H1 (cell line): ENCODE measurements around the gene CYP11A1. TPM values are rescaled to one million over a fixed set of nuclear protein-coding genes. Genes with fewer than 3 reads are reported as not detected.

Experiments
- CTCF ChIA-PET: fragments of 300-600 bp; sonication (Branson Sonifier 250); formaldehyde crosslinking; loops from one replicate; lab custom pipeline; 2021; ENCODE audit not compliant: partially characterized antibody; lab: Charles Lee
- POLR2A ChIA-PET: fragments of 300-600 bp; sonication (Branson Sonifier 250); formaldehyde crosslinking; loops from one replicate; lab custom pipeline; 2021; ENCODE audit warnings: inconsistent platforms; ENCODE audit not compliant: partially characterized antibody; lab: Charles Lee
- DNase-seq, 2 experiments: peaks; one replicate each; pipeline versions ENCODE4 v3.0.0 to v3.0.0-alpha.2; 2010 to 2022; ENCODE audit warnings: low spot score in 2 of 2, low read depth in 1 of 2, mixed read lengths in 1 of 2
- FAIRE-seq: peaks from 2 replicates; lab custom pipeline; 2011; peaks lifted over from hg19 to GRCh38; lab: Jason Lieb, UNC
- H2AFZ ChIP-seq: 2 replicates; pipeline ENCODE4 v1.8.1; 2012; ENCODE audit warnings: low read length, inconsistent platforms
- H2AK5ac ChIP-seq: 2 replicates; pipeline ENCODE4 v1.6.1; 2013; ENCODE audit warnings: low read depth, low read length
- H2BK120ac ChIP-seq: replicated peaks from 2 replicates; pipeline ENCODE3; 2013; ENCODE audit warnings: low read depth, low read length, inconsistent platforms
- H2BK12ac ChIP-seq: 2 replicates; pipeline ENCODE4 v1.6.1; 2013; ENCODE audit warnings: low read depth, low read length
- H2BK15ac ChIP-seq: 2 replicates; pipeline ENCODE4 v1.6.1; 2013; ENCODE audit warnings: low read length
- H2BK20ac ChIP-seq: 2 replicates; pipeline ENCODE4 v1.6.1; 2013; ENCODE audit warnings: low read length
- H2BK5ac ChIP-seq: 2 replicates; pipeline ENCODE4 v1.6.1; 2013; ENCODE audit warnings: low read depth, low read length
- H3K14ac ChIP-seq: 2 replicates; pipeline ENCODE4 v1.6.1; 2013; ENCODE audit warnings: inconsistent platforms; ENCODE audit not compliant: insufficient read length
- H3K18ac ChIP-seq: 2 replicates; pipeline ENCODE4 v1.6.1; 2013; ENCODE audit warnings: low read length; ENCODE audit errors: extremely low read depth
- H3K23ac ChIP-seq: 2 replicates; pipeline ENCODE4 v1.6.1; 2013; ENCODE audit warnings: inconsistent platforms; ENCODE audit not compliant: insufficient read length
- H3K23me2 ChIP-seq: 2 replicates; pipeline ENCODE4 v1.6.1; 2013; ENCODE audit warnings: low read depth, low read length
- H3K27ac ChIP-seq: 2 replicates; pipeline ENCODE4 v1.6.1; 2011; ENCODE audit warnings: low read depth, low read length, inconsistent platforms
- H3K27me3 ChIP-seq, 4 experiments: replicated peaks in 1 of 4; 1 replicate in 1 of 4; 2 replicates in 3 of 4; pipeline versions ENCODE4 v1.6.1 to v1.8.1; 2011 to 2013; ENCODE audit warnings: low read length in 3 of 4, mild to moderate bottlenecking in 3 of 4, inconsistent platforms in 2 of 4, mixed read lengths in 2 of 4, moderate library complexity in 1 of 4; ENCODE audit not compliant: control insufficient read depth in 3 of 4, insufficient read depth in 3 of 4; ENCODE audit errors: extremely low read depth in 1 of 4
- H3K36me3 ChIP-seq, 4 experiments: 2 replicates each; pipeline versions ENCODE4 v1.6.1 to v1.8.1; 2011 to 2013; ENCODE audit warnings: mild to moderate bottlenecking in 4 of 4, low read length in 3 of 4, moderate library complexity in 2 of 4, control low read depth in 1 of 4, inconsistent platforms in 1 of 4; ENCODE audit not compliant: insufficient read depth in 4 of 4, control insufficient read depth in 2 of 4
- H3K4ac ChIP-seq: replicated peaks from 2 replicates; pipeline ENCODE3; 2013; ENCODE audit warnings: low read length, low read depth, mixed read lengths, inconsistent platforms; ENCODE audit not compliant: insufficient read length
- H3K4me1 ChIP-seq, 4 experiments: replicated peaks in 1 of 4; 1 replicate in 1 of 4; 2 replicates in 3 of 4; pipeline versions ENCODE4 v1.6.1 to v1.8.1; 2011 to 2013; ENCODE audit warnings: low read length in 3 of 4, inconsistent platforms in 2 of 4, mixed read lengths in 1 of 4; ENCODE audit not compliant: insufficient read depth in 4 of 4, control insufficient read depth in 3 of 4
- H3K4me2 ChIP-seq, 2 experiments: 2 replicates each; pipeline versions ENCODE4 v1.6.1 to v1.8.1; 2011 to 2013; ENCODE audit warnings: low read depth in 2 of 2, low read length in 2 of 2, control low read depth in 1 of 2, inconsistent platforms in 1 of 2, mild to moderate bottlenecking in 1 of 2; ENCODE audit not compliant: insufficient read depth in 1 of 2
- H3K4me3 ChIP-seq, 4 experiments: fragments of 200-600, 300-600 bp in 1 of 4; sonication (generic), shearing (Covaris generic), sonication (Bioruptor Twin) in 1 of 4; 2 replicates each; pipeline versions ENCODE4 v1.5.1 to v1.8.1; 2011 to 2016; ENCODE audit warnings: low read length in 4 of 4, low read depth in 3 of 4, control low read depth in 2 of 4, inconsistent platforms in 2 of 4, mild to moderate bottlenecking in 2 of 4, mixed read lengths in 1 of 4, moderate library complexity in 1 of 4; ENCODE audit not compliant: insufficient read depth in 2 of 4; ENCODE audit errors: extremely low read depth in 1 of 4
- H3K56ac ChIP-seq: replicated peaks from 2 replicates; pipeline ENCODE3; 2013; ENCODE audit warnings: low read depth, mild to moderate bottlenecking, mixed read lengths, low read length, inconsistent platforms; ENCODE audit not compliant: insufficient read length
- H3K79me1 ChIP-seq: 2 replicates; pipeline ENCODE4 v1.6.1; 2013; ENCODE audit warnings: low read depth, low read length, control low read depth
- H3K79me2 ChIP-seq, 2 experiments: 2 replicates each; pipeline versions ENCODE4 v1.6.1 to v1.8.1; 2012 to 2013; ENCODE audit warnings: low read length in 2 of 2, mild to moderate bottlenecking in 2 of 2, inconsistent platforms in 1 of 2; ENCODE audit not compliant: insufficient read depth in 2 of 2, control insufficient read depth in 1 of 2
- H3K9ac ChIP-seq, 4 experiments: replicated peaks in 1 of 4; 1 replicate in 1 of 4; 2 replicates in 3 of 4; pipeline versions ENCODE4 v1.6.1 to v1.8.1; 2011 to 2013; ENCODE audit warnings: low read depth in 3 of 4, low read length in 3 of 4, control low read depth in 2 of 4, mild to moderate bottlenecking in 2 of 4, moderate library complexity in 2 of 4, inconsistent platforms in 1 of 4; ENCODE audit errors: extremely low read depth in 1 of 4
- H3K9me3 ChIP-seq, 2 experiments: 2 replicates each; pipeline versions ENCODE4 v1.6.1 to v1.8.1; 2012 to 2013; ENCODE audit warnings: mild to moderate bottlenecking in 2 of 2, moderate library complexity in 2 of 2, control low read depth in 1 of 2, inconsistent platforms in 1 of 2, low read depth in 1 of 2, low read length in 1 of 2, mixed read lengths in 1 of 2; ENCODE audit not compliant: insufficient read depth in 2 of 2
- H4K20me1 ChIP-seq, 2 experiments: replicated peaks in 1 of 2; 2 replicates each; pipeline versions ENCODE3 to v1.8.1; 2011 to 2013; ENCODE audit warnings: inconsistent platforms in 2 of 2, low read length in 2 of 2, mild to moderate bottlenecking in 1 of 2; ENCODE audit not compliant: insufficient read depth in 2 of 2, control insufficient read depth in 1 of 2
- H4K5ac ChIP-seq: 2 replicates; pipeline ENCODE4 v1.6.1; 2013; ENCODE audit warnings: low read length, low read depth, mixed read lengths, inconsistent platforms; ENCODE audit not compliant: insufficient read length
- H4K8ac ChIP-seq: 2 replicates; pipeline ENCODE4 v1.8.0; 2013; ENCODE audit warnings: mild to moderate bottlenecking, moderate library complexity, low read length, inconsistent platforms; ENCODE audit not compliant: insufficient read depth; ENCODE audit errors: extremely low read depth
- H4K91ac ChIP-seq: replicated peaks from 2 replicates; pipeline ENCODE3; 2013; ENCODE audit warnings: low read length, mixed read lengths, inconsistent platforms; ENCODE audit not compliant: insufficient read length
- ATF3 ChIP-seq: IDR thresholded peaks from 2 replicates; pipeline ENCODE4 v1.6.1; 2011; ENCODE audit warnings: low read depth, mild to moderate bottlenecking, low read length; ENCODE audit not compliant: insufficient read depth
- BCL11A ChIP-seq, 2 experiments: IDR thresholded peaks; one replicate each; pipeline ENCODE4 v1.6.1; 2011; ENCODE audit warnings: low read depth in 2 of 2, low read length in 2 of 2, mild to moderate bottlenecking in 2 of 2
- CHD2 ChIP-seq: IDR thresholded peaks from 2 replicates; pipeline ENCODE4 v1.6.1; 2012; ENCODE audit warnings: low read length, improper control_type of control experiment
- CTBP2 ChIP-seq: IDR thresholded peaks from 2 replicates; pipeline ENCODE4 v1.7.0; 2011; ENCODE audit warnings: borderline replicate concordance, mild to moderate bottlenecking, moderate library complexity, mixed read lengths, low read length; ENCODE audit not compliant: insufficient read depth, insufficient read length
- FOSL1 ChIP-seq: IDR thresholded peaks from 2 replicates; pipeline ENCODE4 v1.6.1; 2011; ENCODE audit warnings: mild to moderate bottlenecking, low read depth, low read length, moderate library complexity; ENCODE audit not compliant: insufficient read depth
- KDM1A ChIP-seq: fragments of 200-600, 300-600 bp; sonication (generic); IDR thresholded peaks from 2 replicates; pipeline ENCODE4 v1.7.1; 2016; ENCODE audit warnings: mild to moderate bottlenecking, low read length, borderline replicate concordance
- MAX ChIP-seq: IDR thresholded peaks from 2 replicates; pipeline ENCODE4 v1.6.1; 2012; ENCODE audit warnings: inconsistent platforms
- POLR2A ChIP-seq, 2 experiments: IDR thresholded peaks; 1 replicate in 1 of 2; 2 replicates in 1 of 2; pipeline ENCODE4 v1.6.1; 2011; ENCODE audit warnings: low read depth in 2 of 2, low read length in 2 of 2, mild to moderate bottlenecking in 2 of 2; ENCODE audit errors: control extremely low read depth in 1 of 2
- SP1 ChIP-seq: IDR thresholded peaks from 2 replicates; pipeline ENCODE4 v1.6.1; 2011; ENCODE audit warnings: low read depth, low read length
- SP4 ChIP-seq: IDR thresholded peaks from 2 replicates; pipeline ENCODE4 v1.6.1; 2012; ENCODE audit warnings: low read length, inconsistent platforms
- TAF7 ChIP-seq: optimal IDR thresholded peaks from 2 replicates; pipeline ENCODE3; 2011; ENCODE audit warnings: low read depth, mild to moderate bottlenecking, inconsistent platforms, low read length, moderate library complexity, borderline replicate concordance
- TCF12 ChIP-seq: IDR thresholded peaks from 2 replicates; pipeline ENCODE4 v1.6.1; 2011; ENCODE audit warnings: low read depth, mild to moderate bottlenecking, low read length
- TEAD4 ChIP-seq: IDR thresholded peaks from 2 replicates; pipeline ENCODE4 v1.6.1; 2012; ENCODE audit warnings: low read depth, low read length, inconsistent platforms, mixed read lengths
- YY1 ChIP-seq: IDR thresholded peaks from 2 replicates; pipeline ENCODE4 v1.6.1; 2011; ENCODE audit warnings: low read depth, mild to moderate bottlenecking, low read length
- WGBS, 2 experiments: shearing (Covaris generic) in 1 of 2; methylation state at CpG; one replicate each; pipeline versions ENCODE4 v1.1.6 to v1.1.7; 2013 to 2015; ENCODE audit warnings: low lambda C conversion rate in 2 of 2, mixed read lengths in 2 of 2, inconsistent platforms in 1 of 2, low coverage in 1 of 2, missing lambda C conversion rate in 1 of 2; ENCODE audit not compliant: insufficient replicate concordance in 2 of 2, insufficient coverage in 1 of 2, insufficient read length in 1 of 2; ENCODE audit errors: extremely low coverage in 1 of 2, missing lambda C conversion rate in 1 of 2; 5-methylcytosine and 5-hydroxymethylcytosine counted together
- polyA plus RNA-seq, 7 experiments: library from polyadenylated mRNA; depleted of rRNA in 3 of 7; stranded (reverse) in 5 of 7; unstranded in 2 of 7; fragments of >200 nt in 5 of 7; fragments of 200-250 nt in 2 of 7; gene quantifications; 1 replicate in 5 of 7; 2 replicates in 1 of 7; 4 replicates in 1 of 7; pipeline versions ENCODE4 v1.2.1 to v1.2.3, GENCODE V29; 2011 to 2013; ENCODE audit warnings: missing spikeins in 2 of 7, mixed read lengths in 2 of 7
- total RNA-seq: library from RNA; stranded (reverse); fragmentation: NEBNext Ultra II Directional; extraction: Animal tissue kit (Norgen Biotek cat#: 25700); gene quantifications from 2 replicates; pipeline ENCODE4 v1.2.1, GENCODE V29; 2021

CYP11A1 gene
- total and polyA plus RNA-seq, 2 of the 8 experiments (the other 6 are each of a cell fraction or from before 2014, with no cell fraction given): 1.9 to 7.2 TPM

- Histone ChIP-seq H2BK15ac (no peak overlapping the region), H2BK20ac (no peak overlapping the region), H3K4me1 (peaks cover 0 to 14% (median 9%) of the 10 kb centered on the region in 4 experiments; a peak in 4 of 7 replicates), H3K27me3 (no peaks in the 10 kb centered on the region; a peak in 1 of 7 replicates), H2BK120ac (no peak overlapping the region), H4K91ac (no peak overlapping the region), H3K79me2 (no peaks in the 10 kb centered on the region), H3K4ac (no peak overlapping the region), H3K4me3 (no peak overlapping the region), H3K23me2 (no peaks in the 10 kb centered on the region), H2BK5ac (no peak overlapping the region), H4K5ac (no peak overlapping the region), H3K9me3 (no peaks in the 10 kb centered on the region), H3K9ac (no peak overlapping the region), H3K27ac (no peak overlapping the region), H3K14ac (no peak overlapping the region), H3K18ac (no peak overlapping the region; the same call in 1 of the 2 replicates), H4K20me1 (no peaks in the 10 kb centered on the region), H3K36me3 (no peaks in the 10 kb centered on the region), H4K8ac (no peak overlapping the region), H3K56ac (no peak overlapping the region), H2AK5ac (no peak overlapping the region), H3K23ac (no peak overlapping the region), H3K79me1 (no peaks in the 10 kb centered on the region), H2AFZ (no peak overlapping the region), H2BK12ac (no peak overlapping the region; the same call in 1 of the 2 replicates), H3K4me2 (no peak overlapping the region)
- ChIA-PET CTCF (interaction anchor here (1.2 to 18.1 kb wide), 5 partner anchors 16 to 290 kb away, joined by 3 to 353 read pairs (median 3); no protein-coding TSS in a partner anchor), POLR2A (interaction anchor here (1.7 to 2.0 kb wide), 3 partner anchors 7 to 204 kb away, joined by 3 to 4 read pairs (median 4); no protein-coding TSS in a partner anchor)
- 92% methylated on average over 6 of the region's 6 CpGs; no CpG with 5 or more reads in 1 of the 2 experiments for WGBS, 2 experiments
- DNase-seq: no peak
- FAIRE-seq: no peak
- TF ChIP-seq ATF3 (no peak), TCF12 (no peak), TEAD4 (no peak), CTBP2 (no peak), KDM1A (no peak), MAX (no peak), FOSL1 (no peak), SP1 (no peak), YY1 (no peak), POLR2A (IDR thresholded peaks at IDR 0.05; ENCODE audit: control extremely low read depth in 1 of 2, low read depth in 2 of 2, low read length in 2 of 2) (no peak), SP4 (no peak), TAF7 (no peak), BCL11A (IDR thresholded peaks at IDR 0.05; ENCODE audit: low read depth in 2 of 2, low read length in 2 of 2) (no peak), CHD2 (no peak)
These were observed 39.7 kb downstream of the CYP11A1 start for GRCh38 chr15:74327756-74328155.
